Measurements from ENCODE around the gene TMEM120B.
A peak's percentile ranks its signal among the peaks of the same experiment; 100 is the strongest.

Gene TMEM120B

GRCh38 chr12:121820056-121820455 lies 107.5 kb downstream of the TMEM120B start:
- CTCF ChIA-PET = interaction anchor here (1.5 to 2.5 kb wide), 3 partner anchors 7 to 25 kb away, joined by 4 to 14 read pairs (median 7); partner anchors contain the start of gene RHOF

GRCh38 chr12:121822393-121823100 lies 110.0 kb downstream of the TMEM120B start:
- Histone ChIP-seq H3K27ac (ENCODE audit: extremely low read depth, low read depth, low read length) (no peak overlapping the region), H3K4me3 (ENCODE audit: low read depth, low read length) (no peak overlapping the region), H3K9me3 (ENCODE audit: control insufficient read depth, insufficient read depth, low read depth, low read length) (no peaks in the 10 kb centered on the region), H3K4me1 (ENCODE audit: control insufficient read depth, insufficient read depth, low read length) (no peaks in the 10 kb centered on the region), H3K36me3 (ENCODE audit: control insufficient read depth in 2 of 2, insufficient read depth in 1 of 2, low read length in 2 of 2) (peaks cover 28 to 68% of the 10 kb centered on the region in 2 experiments; a peak in 2 of 3 replicates)
- no peak for TF ChIP-seq ZSCAN23 (tag by site-specific recombination; IDR thresholded peaks at IDR 0.05)
- TF ChIP-seq PRDM6 (tag by site-specific recombination; IDR thresholded peaks at IDR 0.05) = no peak
- TF ChIP-seq ZIC2 (tag by site-specific recombination; IDR thresholded peaks at IDR 0.05) = no peak
- TF ChIP-seq RBAK (tag by site-specific recombination; IDR thresholded peaks at IDR 0.05) = no peak
- no peak for TF ChIP-seq GLI2 (tag by site-specific recombination; IDR thresholded peaks at IDR 0.05; ENCODE audit: borderline replicate concordance, low read depth)
- no peak for TF ChIP-seq ZNF707 (tag by site-specific recombination; IDR thresholded peaks at IDR 0.05)
- TF ChIP-seq ZNF174 (tag by site-specific recombination; IDR thresholded peaks at IDR 0.05) = no peak
- TF ChIP-seq ZNF416 (tag by site-specific recombination; IDR thresholded peaks at IDR 0.05) = no peak
- no peak for TF ChIP-seq ZNF777 (tag by site-specific recombination; IDR thresholded peaks at IDR 0.05; ENCODE audit: borderline replicate concordance)
- TF ChIP-seq, protein P1, sequence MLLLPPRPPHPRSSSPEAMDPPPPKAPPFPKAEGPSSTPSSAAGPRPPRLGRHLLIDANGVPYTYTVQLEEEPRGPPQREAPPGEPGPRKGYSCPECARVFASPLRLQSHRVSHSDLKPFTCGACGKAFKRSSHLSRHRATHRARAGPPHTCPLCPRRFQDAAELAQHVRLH (tag by site-specific recombination; IDR thresholded peaks at IDR 0.05) = no peak
- no peak for TF ChIP-seq ZNF211 (tag by site-specific recombination; IDR thresholded peaks at IDR 0.05; ENCODE audit: low read depth)
- TF ChIP-seq, protein P2, sequence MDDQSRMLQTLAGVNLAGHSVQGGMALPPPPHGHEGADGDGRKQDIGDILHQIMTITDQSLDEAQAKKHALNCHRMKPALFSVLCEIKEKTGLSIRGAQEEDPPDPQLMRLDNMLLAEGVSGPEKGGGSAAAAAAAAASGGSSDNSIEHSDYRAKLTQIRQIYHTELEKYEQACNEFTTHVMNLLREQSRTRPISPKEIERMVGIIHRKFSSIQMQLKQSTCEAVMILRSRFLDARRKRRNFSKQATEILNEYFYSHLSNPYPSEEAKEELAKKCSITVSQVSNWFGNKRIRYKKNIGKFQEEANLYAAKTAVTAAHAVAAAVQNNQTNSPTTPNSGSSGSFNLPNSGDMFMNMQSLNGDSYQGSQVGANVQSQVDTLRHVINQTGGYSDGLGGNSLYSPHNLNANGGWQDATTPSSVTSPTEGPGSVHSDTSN (CRISPR knock-in tag; IDR thresholded peaks at IDR 0.05) = no peak
- TF ChIP-seq ZNF114 (tag by site-specific recombination; IDR thresholded peaks at IDR 0.05) = no peak
- no peak for TF ChIP-seq FEZF1 (tag by site-specific recombination; IDR thresholded peaks at IDR 0.05)
- no peak for TF ChIP-seq ZNF529 (tag by site-specific recombination; IDR thresholded peaks at IDR 0.05; ENCODE audit: insufficient replicate concordance)
- no peak for TF ChIP-seq ZNF548 (tag by site-specific recombination; IDR thresholded peaks at IDR 0.05)
- ChIA-PET CTCF (interaction anchor here (1.3 to 3.9 kb wide), 3 partner anchors 16 to 27 kb away, joined by 4 to 16 read pairs (median 14); partner anchors contain the start of gene RHOF), POLR2A (no interaction called here)

More at GRCh38 chr12:121820056-121820455, 107.5 kb downstream of the TMEM120B start:
- Histone ChIP-seq H3K27ac (ENCODE audit: extremely low read depth, low read depth, low read length) (no peak overlapping the region), H3K9me3 (ENCODE audit: control insufficient read depth, insufficient read depth, low read depth, low read length) (no peaks in the 10 kb centered on the region), H3K36me3 (ENCODE audit: control insufficient read depth in 2 of 2, insufficient read depth in 1 of 2, low read length in 2 of 2) (peaks cover 27 to 74% of the 10 kb centered on the region in 2 experiments), H3K4me3 (ENCODE audit: low read depth, low read length) (no peak overlapping the region), H3K4me1 (ENCODE audit: control insufficient read depth, insufficient read depth, low read length) (no peaks in the 10 kb centered on the region)
- TF ChIP-seq KLF1 (tag by site-specific recombination; IDR thresholded peaks at IDR 0.05) = no peak
- peak; percentile 74; the same call in 1 of the 2 replicates for TF ChIP-seq REST (tag by site-specific recombination; IDR thresholded peaks at IDR 0.05)
- POLR2A ChIA-PET = no interaction called here

Data from HEK293 (cell line).